ENCODE data around the gene LMO1. TPM values are rescaled to one million over a fixed set of nuclear protein-coding genes. Genes with fewer than 3 reads are reported as not detected.

The LMO1 gene
- total and polyA plus RNA-seq, 10 donors = 0.17 to 1.0 (median 0.57) TPM; not detected in 5

- peak; percentile 68 for DNase-seq
- TF ChIP-seq CTCF (IDR thresholded peaks at IDR 0.05 in 8 of 11, conservative IDR thresholded peaks at IDR 0.05 in 3 of 11) (no peak), POLR2AphosphoS5 (IDR thresholded peaks at IDR 0.05) (no peak), POLR2A (IDR thresholded peaks at IDR 0.05) (no peak)
- H3K9me3 ChIP-seq = no peaks in the 10 kb centered on the region
- H3K27ac ChIP-seq = no peak overlapping the region
- no peaks in the 10 kb centered on the region for H3K36me3 ChIP-seq
- intact Hi-C loops (cut with DNase I; ENCODE audit: low total_unique reads) = no loop called here
- peaks cover 0 to 15% (median 6%) of the 10 kb centered on the region in 6 donors for H3K4me1 ChIP-seq
- no peak overlapping the region for H3K4me3 ChIP-seq
- 66 to 88% (median 79%) methylated on average over 5 of the region's 5 CpGs for WGBS, 5 donors
- H3K27me3 ChIP-seq (replicated peaks in 1 of 7) = no peaks in the 10 kb centered on the region
These were observed 29.3 kb downstream of the LMO1 start for GRCh38 chr11:8234425-8234821.

- Histone ChIP-seq H3K4me3 (no peak overlapping the region), H3K9me3 (no peaks in the 10 kb centered on the region), H3K36me3 (no peaks in the 10 kb centered on the region), H3K27ac (no peak overlapping the region), H3K27me3 (replicated peaks in 1 of 7) (no peaks in the 10 kb centered on the region), H3K4me1 (peaks cover 0 to 15% (median 6%) of the 10 kb centered on the region in 6 donors)
- peak; percentile 49 for DNase-seq
- TF ChIP-seq POLR2A (IDR thresholded peaks at IDR 0.05) (no peak), CTCF (IDR thresholded peaks at IDR 0.05 in 8 of 11, conservative IDR thresholded peaks at IDR 0.05 in 3 of 11) (no peak), POLR2AphosphoS5 (IDR thresholded peaks at IDR 0.05) (no peak)
- WGBS, 5 donors = 79 to 93% (median 83%) methylated on average over 11 of the region's 11 CpGs
- intact Hi-C loops (cut with DNase I; ENCODE audit: low total_unique reads) = no loop called here
These were observed 29.8 kb downstream of the LMO1 start for GRCh38 chr11:8233691-8234424.

GRCh38 chr11:8232849-8233606, 30.6 kb downstream of the LMO1 start:
- intact Hi-C loops (cut with DNase I; ENCODE audit: low total_unique reads) = no loop called here
- WGBS, 5 donors = 73 to 84% (median 81%) methylated on average over 9 of the region's 9 CpGs
- Histone ChIP-seq H3K4me3 (no peak overlapping the region), H3K27me3 (replicated peaks in 1 of 7) (no peaks in the 10 kb centered on the region), H3K4me1 (peaks cover 0 to 15% (median 6%) of the 10 kb centered on the region in 6 donors), H3K9me3 (no peaks in the 10 kb centered on the region), H3K36me3 (no peaks in the 10 kb centered on the region), H3K27ac (no peak overlapping the region)
- TF ChIP-seq POLR2A (IDR thresholded peaks at IDR 0.05) (no peak), CTCF (IDR thresholded peaks at IDR 0.05 in 8 of 11, conservative IDR thresholded peaks at IDR 0.05 in 3 of 11) (no peak), POLR2AphosphoS5 (IDR thresholded peaks at IDR 0.05) (no peak)
- peak; percentile 31 for DNase-seq

- WGBS, 5 donors = 86 to 100% (median 91%) methylated on average over 1 to 5 of the region's 5 CpGs
- peak; percentile 61 for DNase-seq
- intact Hi-C loops (cut with DNase I; ENCODE audit: low total_unique reads) = no loop called here
- Histone ChIP-seq H3K9me3 (no peaks in the 10 kb centered on the region), H3K27ac (no peak overlapping the region), H3K4me1 (peaks cover 0 to 15% (median 6%) of the 10 kb centered on the region in 6 donors), H3K36me3 (no peaks in the 10 kb centered on the region), H3K4me3 (no peak overlapping the region), H3K27me3 (replicated peaks in 1 of 7) (no peaks in the 10 kb centered on the region)
- TF ChIP-seq POLR2AphosphoS5 (IDR thresholded peaks at IDR 0.05) = no peak
- TF ChIP-seq POLR2A (IDR thresholded peaks at IDR 0.05) = no peak
- no peak for TF ChIP-seq CTCF (IDR thresholded peaks at IDR 0.05 in 8 of 11, conservative IDR thresholded peaks at IDR 0.05 in 3 of 11)
These were observed 31.3 kb downstream of the LMO1 start for GRCh38 chr11:8232414-8232813.
